ENCODE data around the gene IFIT3.

GRCh38 chr10:89330537-89331212 is 2.9 kb downstream of the IFIT3 start:
- TF ChIP-seq CTCF (conservative IDR thresholded peaks at IDR 0.05) (no peak), EZH2 (IDR thresholded peaks at IDR 0.05; ENCODE audit: low read depth) (no peak)
